Measurements from ENCODE around the gene SLC40A1.

The SLC40A1 gene

DNA sequence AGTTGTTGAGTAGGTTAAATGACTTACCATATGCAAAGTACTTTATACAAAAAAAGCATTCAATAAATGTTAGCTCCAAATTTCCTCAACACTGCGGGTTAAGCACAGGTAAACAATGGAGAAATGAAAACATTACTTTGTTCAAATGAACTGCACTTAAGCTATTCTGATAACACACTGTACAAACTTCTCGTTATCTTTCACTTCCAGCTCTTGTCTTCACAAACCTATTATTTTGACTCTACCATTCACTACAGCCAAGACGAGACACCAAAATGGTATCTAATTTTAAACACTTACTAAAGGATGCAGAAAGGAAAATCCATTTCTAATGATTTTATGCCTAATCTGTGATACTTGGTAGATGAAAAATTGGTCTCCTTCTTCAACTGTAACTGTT is 43.8 kb downstream of the SLC40A1 start:
- H3K36me3 ChIP-seq: no peaks in the 10 kb centered on the region
- peaks cover 7% of the 10 kb centered on the region for H3K4me1 ChIP-seq
- DNase-seq: no peak
- no peaks in the 10 kb centered on the region for H3K27me3 ChIP-seq
- H3K4me3 ChIP-seq (ENCODE audit: low read depth, low read length): no peak overlapping the region
- TF ChIP-seq, protein P1, sequence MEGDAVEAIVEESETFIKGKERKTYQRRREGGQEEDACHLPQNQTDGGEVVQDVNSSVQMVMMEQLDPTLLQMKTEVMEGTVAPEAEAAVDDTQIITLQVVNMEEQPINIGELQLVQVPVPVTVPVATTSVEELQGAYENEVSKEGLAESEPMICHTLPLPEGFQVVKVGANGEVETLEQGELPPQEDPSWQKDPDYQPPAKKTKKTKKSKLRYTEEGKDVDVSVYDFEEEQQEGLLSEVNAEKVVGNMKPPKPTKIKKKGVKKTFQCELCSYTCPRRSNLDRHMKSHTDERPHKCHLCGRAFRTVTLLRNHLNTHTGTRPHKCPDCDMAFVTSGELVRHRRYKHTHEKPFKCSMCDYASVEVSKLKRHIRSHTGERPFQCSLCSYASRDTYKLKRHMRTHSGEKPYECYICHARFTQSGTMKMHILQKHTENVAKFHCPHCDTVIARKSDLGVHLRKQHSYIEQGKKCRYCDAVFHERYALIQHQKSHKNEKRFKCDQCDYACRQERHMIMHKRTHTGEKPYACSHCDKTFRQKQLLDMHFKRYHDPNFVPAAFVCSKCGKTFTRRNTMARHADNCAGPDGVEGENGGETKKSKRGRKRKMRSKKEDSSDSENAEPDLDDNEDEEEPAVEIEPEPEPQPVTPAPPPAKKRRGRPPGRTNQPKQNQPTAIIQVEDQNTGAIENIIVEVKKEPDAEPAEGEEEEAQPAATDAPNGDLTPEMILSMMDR (IDR thresholded peaks at IDR 0.05; ENCODE audit: low read depth, low read length): no peak
- H3K9me3 ChIP-seq: no peaks in the 10 kb centered on the region

DNA sequence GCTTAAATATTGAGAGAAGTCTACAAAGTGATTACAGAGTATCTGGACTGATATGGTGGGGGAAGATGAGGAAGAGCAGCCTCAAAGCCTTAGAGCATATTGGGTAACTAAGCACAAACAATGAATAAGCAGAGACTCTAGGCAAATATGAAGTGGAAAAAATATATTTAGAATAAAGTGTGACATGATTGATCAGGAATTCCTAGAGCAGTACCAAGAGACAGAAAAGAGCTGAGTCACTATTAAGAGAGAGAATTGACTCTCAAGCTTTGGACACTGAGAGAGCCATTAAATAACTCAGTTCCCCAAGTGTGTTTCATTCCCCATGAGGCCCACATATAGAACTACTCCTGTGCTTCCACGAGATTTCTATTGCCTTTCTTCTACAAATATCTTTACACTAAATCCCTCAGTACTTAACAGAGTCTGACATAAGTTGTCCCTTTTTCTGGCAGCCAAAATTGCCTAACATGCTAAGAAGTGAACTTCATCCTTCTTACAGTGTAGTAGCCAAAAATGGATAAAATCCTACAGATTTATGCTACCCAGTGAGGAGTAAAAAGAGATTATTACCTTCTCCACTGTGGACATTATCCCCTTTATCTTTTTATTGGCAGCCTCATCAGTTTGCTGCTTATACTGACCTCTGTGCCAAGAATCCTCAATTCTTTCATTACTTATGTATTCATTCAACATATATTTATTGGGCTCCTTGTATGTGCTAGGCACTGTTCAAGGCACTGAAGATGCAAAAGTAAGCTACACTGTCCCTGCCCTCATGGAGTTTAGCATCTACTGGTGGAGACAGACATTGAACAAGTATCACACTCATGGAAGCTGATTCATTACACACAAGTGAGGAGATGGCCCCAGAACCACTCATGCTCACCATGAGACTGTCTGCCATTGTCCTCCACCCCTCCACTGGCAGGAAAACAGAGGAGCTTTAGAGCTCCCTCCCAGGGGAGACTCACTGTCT is 45.4 kb downstream of the SLC40A1 start:
- TF ChIP-seq, protein P1 (IDR thresholded peaks at IDR 0.05; ENCODE audit: low read depth, low read length): no peak
- no peaks in the 10 kb centered on the region for H3K4me1 ChIP-seq
- no peak for DNase-seq
- H3K27me3 ChIP-seq: no peaks in the 10 kb centered on the region
- H3K4me3 ChIP-seq (ENCODE audit: low read depth, low read length): no peak overlapping the region
- H3K36me3 ChIP-seq: no peaks in the 10 kb centered on the region
- no peaks in the 10 kb centered on the region for H3K9me3 ChIP-seq

DNA sequence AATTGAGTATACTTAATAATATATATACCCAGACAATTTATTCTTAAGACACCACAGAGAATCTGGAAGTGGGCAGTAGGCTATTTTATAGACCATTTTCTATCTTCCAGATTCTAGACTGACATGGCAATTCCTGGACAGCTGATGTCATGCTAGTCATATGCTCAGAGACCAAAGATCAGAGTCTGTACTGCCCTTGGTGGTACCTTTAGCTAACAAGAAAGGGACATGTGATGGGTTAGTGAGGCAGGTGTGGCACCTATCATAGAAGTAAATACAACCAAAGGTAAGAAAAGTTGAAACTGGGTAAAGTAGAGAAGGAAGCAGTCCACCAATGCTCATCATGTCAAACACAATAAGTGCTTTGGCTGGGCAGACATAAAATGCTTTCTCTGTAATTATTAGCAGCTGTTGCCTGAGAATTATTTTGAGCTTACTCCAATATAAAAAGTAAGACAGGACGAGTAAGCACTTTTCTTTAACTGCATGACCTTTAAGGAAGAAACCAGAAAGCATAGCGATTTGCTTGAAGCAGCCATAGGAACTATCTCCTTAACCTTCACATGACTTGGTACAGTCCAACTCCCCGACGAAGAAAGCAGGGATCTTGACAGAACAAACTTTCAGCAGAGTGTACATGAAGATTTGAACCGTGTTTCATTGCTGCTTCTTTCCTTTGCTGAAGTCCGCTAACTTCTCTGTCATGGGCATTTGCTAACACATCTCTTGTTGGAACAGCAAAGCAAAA is 47.1 kb downstream of the SLC40A1 start:
- Histone ChIP-seq H3K4me1 (no peaks in the 10 kb centered on the region; the same call in 1 of the 2 replicates), H3K36me3 (no peaks in the 10 kb centered on the region), H3K9me3 (no peaks in the 10 kb centered on the region), H3K4me3 (ENCODE audit: low read depth, low read length) (no peak overlapping the region), H3K27me3 (no peaks in the 10 kb centered on the region)
- TF ChIP-seq, protein P1 (IDR thresholded peaks at IDR 0.05; ENCODE audit: low read depth, low read length): no peak
- no peak for DNase-seq

DNA sequence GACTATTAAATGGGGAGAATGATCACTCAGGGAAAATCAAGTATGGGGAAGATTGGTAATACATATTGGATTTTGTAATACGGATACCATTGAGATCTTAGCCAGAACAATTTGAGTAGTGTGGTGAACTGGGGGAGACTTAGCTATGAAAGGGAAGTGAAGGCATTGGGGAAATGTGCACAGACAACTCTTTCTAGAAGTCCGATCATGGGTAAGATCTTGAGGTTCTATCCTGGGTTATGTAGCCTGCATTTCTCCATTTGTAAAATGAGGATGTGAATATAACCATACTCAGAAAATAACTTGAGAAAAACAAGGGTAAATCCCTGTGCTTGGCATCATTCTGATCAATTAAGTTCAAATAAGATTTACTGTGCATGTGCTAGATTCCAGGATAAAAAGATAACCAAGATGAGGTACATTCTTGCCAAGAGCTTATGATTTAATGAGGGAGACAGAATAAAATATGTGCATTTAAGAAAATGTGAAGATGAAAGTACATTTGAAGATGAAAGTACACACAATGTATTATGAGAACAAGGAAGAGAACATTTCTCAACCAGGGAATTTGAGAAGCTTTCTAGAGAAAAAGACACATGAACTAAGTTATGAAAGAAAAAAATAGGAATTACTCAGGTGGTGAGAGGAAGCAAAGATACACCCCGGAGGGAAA is 49.5 kb downstream of the SLC40A1 start:
- Histone ChIP-seq H3K4me1 (no peaks in the 10 kb centered on the region; the same call in 1 of the 2 replicates), H3K36me3 (no peaks in the 10 kb centered on the region), H3K27me3 (no peaks in the 10 kb centered on the region), H3K4me3 (ENCODE audit: low read depth, low read length) (no peak overlapping the region), H3K9me3 (no peaks in the 10 kb centered on the region)
- TF ChIP-seq, protein P1 (IDR thresholded peaks at IDR 0.05; ENCODE audit: low read depth, low read length): no peak
- DNase-seq: no peak

GRCh38 chr2:189528617-189529016 is 52.0 kb downstream of the SLC40A1 start:
- Histone ChIP-seq H3K27me3 (no peaks in the 10 kb centered on the region), H3K9me3 (no peaks in the 10 kb centered on the region), H3K4me1 (no peaks in the 10 kb centered on the region; the same call in 1 of the 2 replicates), H3K36me3 (no peaks in the 10 kb centered on the region), H3K4me3 (ENCODE audit: low read depth, low read length) (no peak overlapping the region)
- DNase-seq: no peak
- TF ChIP-seq, protein P1 (IDR thresholded peaks at IDR 0.05; ENCODE audit: low read depth, low read length): no peak

All from BE2C (cell line).